GM23248 (cell line): Measurements from ENCODE around the gene POLR2J3. TPM values are rescaled to one million over a fixed set of nuclear protein-coding genes. Genes with fewer than 3 reads are reported as not detected.
"Not testable (repeated sequence)": the region's sequence is repeated elsewhere in the genome, so short reads cannot be mapped to it uniquely, and the experiment has no call there.

ENCODE experiments used
- DNase-seq: peaks from one replicate; pipeline ENCODE4 v3.0.0-alpha.2; 2015
- H2AFZ ChIP-seq: fragments of 200-600 bp; sonication (generic); 2 replicates; pipeline ENCODE4 v1.6.1; 2016; ENCODE audit warnings: antibody characterized with exemption
- H3F3A ChIP-seq: fragments of 200-600 bp; sonication (generic); 2 replicates; pipeline ENCODE4 v1.6.1; 2016; ENCODE audit warnings: mild to moderate bottlenecking, antibody characterized with exemption, mixed run types; ENCODE audit not compliant: insufficient read depth
- H3K27ac ChIP-seq: fragments of 200-600 bp; sonication (generic); 2 replicates; pipeline ENCODE4 v1.5.1; 2016; ENCODE audit warnings: mild to moderate bottlenecking
- H3K27me3 ChIP-seq: fragments of 200-600 bp; sonication (generic); replicated peaks from 2 replicates; pipeline ENCODE4 v1.6.1; 2016; ENCODE audit warnings: mild to moderate bottlenecking; ENCODE audit not compliant: insufficient read depth
- H3K36me3 ChIP-seq: fragments of 200-600 bp; sonication (generic); 2 replicates; pipeline ENCODE4 v1.6.1; 2016; ENCODE audit warnings: low read depth, mild to moderate bottlenecking
- H3K4me1 ChIP-seq: fragments of 200-600 bp; sonication (generic); 2 replicates; pipeline ENCODE4 v1.6.1; 2016; ENCODE audit warnings: mild to moderate bottlenecking; ENCODE audit not compliant: insufficient read depth
- H3K4me2 ChIP-seq: fragments of 200-600 bp; sonication (generic); one replicate; pipeline ENCODE4 v1.6.1; 2016; ENCODE audit warnings: mild to moderate bottlenecking; ENCODE audit not compliant: unreplicated experiment
- H3K4me3 ChIP-seq: fragments of 200-600 bp; sonication (generic); 2 replicates; pipeline ENCODE4 v1.5.1; 2016; ENCODE audit warnings: mild to moderate bottlenecking
- H3K79me2 ChIP-seq: fragments of 200-600 bp; sonication (generic); 2 replicates; pipeline ENCODE4 v1.6.1; 2016; ENCODE audit warnings: mild to moderate bottlenecking; ENCODE audit not compliant: insufficient read depth
- H3K9ac ChIP-seq: fragments of 200-600 bp; sonication (generic); 2 replicates; pipeline ENCODE4 v1.6.1; 2016; ENCODE audit warnings: mild to moderate bottlenecking
- H3K9me2 ChIP-seq: fragments of 200-600 bp; sonication (generic); 2 replicates; pipeline ENCODE4 v1.6.1; 2016; ENCODE audit warnings: mixed run types, mild to moderate bottlenecking, moderate library complexity; ENCODE audit not compliant: insufficient read depth
- H3K9me3 ChIP-seq: fragments of 200-600 bp; sonication (generic); one replicate; pipeline ENCODE4 v1.6.1; 2017; ENCODE audit warnings: low read depth
- H4K20me1 ChIP-seq: fragments of 200-600 bp; sonication (generic); 2 replicates; pipeline ENCODE4 v1.6.0; 2016; ENCODE audit not compliant: insufficient read depth
- WGBS, 2 experiments: methylation state at CpG; one replicate each; pipeline ENCODE4 v1.1.6; 2015 to 2017; ENCODE audit warnings: low lambda C conversion rate in 2 of 2, low coverage in 1 of 2; ENCODE audit errors: missing lambda C conversion rate in 2 of 2; 5-methylcytosine and 5-hydroxymethylcytosine counted together
- in situ Hi-C: fragments of 300-500 bp; cut with MboI; formaldehyde crosslinking; loops from 2 replicates; pipeline ENCODE4 v1.15.0; 2020
- polyA plus RNA-seq: library from polyadenylated mRNA; unstranded; fragments of >200 nt; fragmentation: Nextera tagmentation; extraction: Ambion mirVana; gene quantifications from 2 replicates; pipeline ENCODE4 v1.2.1, GENCODE V29; 2016
- total RNA-seq: library from RNA; depleted of rRNA; stranded (reverse); fragments of >200 nt; shearing (Covaris generic); gene quantifications from 2 replicates; pipeline ENCODE4 v1.2.3, GENCODE V29; 2014

Gene POLR2J3
- total and polyA plus RNA-seq, 2 experiments from 2014 or later, result 2.9 to 69.8 TPM

DNA sequence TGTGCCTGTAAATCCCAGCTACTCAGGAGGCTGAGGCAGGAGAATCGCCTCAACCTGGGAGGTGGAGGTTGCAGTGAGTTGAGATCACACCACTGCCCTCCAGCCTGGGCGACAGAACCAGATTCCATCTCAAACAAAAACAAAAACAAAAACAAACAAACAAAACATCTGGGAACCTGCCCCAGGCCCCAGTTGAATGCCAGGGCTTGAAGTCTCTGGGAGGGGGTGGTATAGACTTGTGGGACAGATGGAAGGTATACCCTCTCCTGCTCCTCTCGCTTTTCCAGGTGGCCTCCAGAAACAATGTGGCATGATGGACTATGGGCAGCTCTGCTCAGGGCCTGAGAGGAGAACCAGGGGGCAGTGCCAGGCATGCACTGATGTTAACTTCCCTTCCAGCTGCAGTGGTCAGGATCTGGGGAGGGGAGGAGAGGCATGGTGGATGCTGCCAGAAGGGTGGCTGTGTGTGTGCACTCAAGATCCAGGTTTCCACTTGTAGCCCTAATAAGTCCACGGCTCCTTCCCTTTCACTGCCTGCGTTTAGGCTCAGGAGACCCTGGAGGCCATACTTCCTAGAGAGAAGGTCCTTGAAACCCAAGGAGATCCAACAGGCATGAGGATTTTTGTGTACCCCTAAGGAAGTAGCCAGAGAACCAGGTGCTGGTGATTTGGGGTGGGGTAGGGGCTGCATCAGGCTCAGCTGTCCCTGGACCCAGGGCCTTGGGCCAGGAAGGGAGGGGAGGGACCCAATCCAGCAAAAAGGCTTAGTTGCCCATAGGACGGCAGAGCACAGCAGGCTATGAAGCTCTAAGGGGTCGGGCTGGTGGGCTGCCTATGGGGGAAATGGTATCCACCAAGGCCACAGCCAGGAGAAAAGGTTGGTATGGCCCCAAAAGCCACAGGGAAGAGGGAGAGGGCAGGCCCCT is 5.2 kb upstream of the POLR2J3 start:
- WGBS, 2 experiments, result 38 to 42% methylated on average over 6 to 7 of the region's 7 CpGs
- H3K27ac ChIP-seq, H3K9me2 ChIP-seq, H3K4me3 ChIP-seq, H3K9ac ChIP-seq, H3K4me1 ChIP-seq, H3K27me3 ChIP-seq, in situ Hi-C loops, H2AFZ ChIP-seq, H3K9me3 ChIP-seq, H3K79me2 ChIP-seq, H3K4me2 ChIP-seq, H3F3A ChIP-seq, H3K36me3 ChIP-seq, DNase-seq, H4K20me1 ChIP-seq: not testable (repeated sequence)

DNA sequence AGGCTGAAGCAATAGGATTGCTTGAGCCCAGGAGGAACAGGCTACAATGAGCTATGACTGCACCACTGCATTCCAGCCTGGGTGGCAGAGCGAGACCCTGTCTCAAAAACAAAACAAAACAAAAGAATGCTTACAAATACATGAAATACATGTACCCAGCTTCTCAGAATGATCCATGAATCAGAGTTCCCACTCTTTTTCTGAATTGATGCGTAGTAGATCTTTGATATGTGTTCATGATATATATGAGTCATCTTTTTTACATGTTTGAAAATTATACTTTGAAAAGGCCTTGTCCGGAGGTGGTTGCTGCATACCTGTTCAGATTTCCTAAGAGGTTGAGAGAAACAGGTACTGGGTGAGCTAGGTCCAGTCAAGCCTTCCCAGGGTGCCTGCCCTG is 4.0 kb upstream of the POLR2J3 start:
- H3K4me2 ChIP-seq, H3K9me3 ChIP-seq, H4K20me1 ChIP-seq, H3K9me2 ChIP-seq, in situ Hi-C loops, H3K27me3 ChIP-seq, H3K9ac ChIP-seq, H2AFZ ChIP-seq, H3K27ac ChIP-seq, H3F3A ChIP-seq, H3K4me3 ChIP-seq, H3K36me3 ChIP-seq, DNase-seq, H3K4me1 ChIP-seq, H3K79me2 ChIP-seq: not testable (repeated sequence)
- no CpG with 5 or more reads among the region's 3 CpGs for WGBS, 2 experiments

GRCh38 chr7:102574607-102575006 is 2.2 kb upstream of the POLR2J3 start:
- H3K27ac ChIP-seq, in situ Hi-C loops, H3K9me2 ChIP-seq, H3K27me3 ChIP-seq, H3K4me2 ChIP-seq, DNase-seq, H3K9ac ChIP-seq, H4K20me1 ChIP-seq, H3K4me1 ChIP-seq, H3K9me3 ChIP-seq, H3K79me2 ChIP-seq, H2AFZ ChIP-seq, H3F3A ChIP-seq, H3K36me3 ChIP-seq, H3K4me3 ChIP-seq: not testable (repeated sequence)
- no CpG with 5 or more reads among the region's 6 CpGs for WGBS, 2 experiments

- H3K79me2 ChIP-seq, DNase-seq, H2AFZ ChIP-seq, H4K20me1 ChIP-seq, H3K9me2 ChIP-seq, H3K36me3 ChIP-seq, H3F3A ChIP-seq, H3K9ac ChIP-seq, H3K4me1 ChIP-seq, H3K27me3 ChIP-seq, in situ Hi-C loops, H3K27ac ChIP-seq, H3K4me3 ChIP-seq, H3K9me3 ChIP-seq, H3K4me2 ChIP-seq: not testable (repeated sequence)
- WGBS, 2 experiments, result 100% methylated on average over 2 of the region's 11 CpGs; no CpG with 5 or more reads in 1 of the 2 experiments
Measured at GRCh38 chr7:102568620-102569019, 3.8 kb downstream of the POLR2J3 start.

DNA sequence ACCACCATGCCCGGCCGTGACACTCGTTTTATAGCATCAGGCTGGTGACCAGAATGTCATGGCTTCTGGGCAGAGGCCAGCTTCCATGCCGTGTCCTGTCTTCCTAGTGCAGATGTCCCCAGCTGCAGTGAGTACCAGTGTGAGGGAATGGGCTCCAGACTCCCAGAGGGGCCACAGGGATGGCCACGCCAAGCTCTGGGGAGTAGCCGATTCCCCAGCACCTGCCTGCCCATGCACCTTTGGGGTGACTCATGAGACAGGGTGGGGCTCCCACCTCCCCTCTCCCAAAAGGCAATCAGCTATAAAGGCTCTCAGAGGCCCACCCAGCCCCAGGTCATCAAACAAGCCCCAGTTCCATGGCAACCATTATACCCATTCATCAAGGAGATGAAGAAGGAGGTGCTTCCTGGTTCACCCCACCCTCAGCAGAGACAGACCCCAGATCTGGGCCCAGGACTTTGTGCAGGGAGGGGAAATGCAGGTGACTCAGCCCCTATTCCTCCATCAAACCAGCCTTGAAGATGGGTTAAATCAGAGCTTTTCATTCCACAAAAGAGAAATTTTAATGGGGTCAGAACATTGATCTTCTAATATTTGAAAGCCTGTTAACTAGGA is 21.5 kb downstream of the POLR2J3 start, which contains the start of gene SPDYE2:
SPDYE2 (plus strand) TSS at position 419 of the 615 bp plus-strand sequence. CDS start 2,030 bp downstream, outside the sequence.
- H3K4me1 ChIP-seq, H3K36me3 ChIP-seq, H3K9me2 ChIP-seq, H3K9ac ChIP-seq, H3K4me3 ChIP-seq, H3F3A ChIP-seq, H3K4me2 ChIP-seq, H4K20me1 ChIP-seq, H2AFZ ChIP-seq, H3K79me2 ChIP-seq, H3K9me3 ChIP-seq, H3K27ac ChIP-seq, H3K27me3 ChIP-seq, DNase-seq, in situ Hi-C loops: not testable (repeated sequence)
- WGBS, 2 experiments, result no CpG with 5 or more reads among the region's 6 CpGs

GRCh38 chr7:102546353-102546752 is 26.0 kb downstream of the POLR2J3 start:
- H2AFZ ChIP-seq, H3K27me3 ChIP-seq, DNase-seq, H3F3A ChIP-seq, H3K27ac ChIP-seq, H3K36me3 ChIP-seq, H3K9ac ChIP-seq, H3K4me3 ChIP-seq, in situ Hi-C loops, H3K9me2 ChIP-seq, H3K4me2 ChIP-seq, H3K79me2 ChIP-seq, H3K4me1 ChIP-seq, H4K20me1 ChIP-seq, H3K9me3 ChIP-seq: not testable (repeated sequence)
- no CpG with 5 or more reads among the region's 6 CpGs for whole genome bisulfite sequencing, 2 experiments

GRCh38 chr7:102545288-102545687 is 27.1 kb downstream of the POLR2J3 start:
- DNase-seq, H3K79me2 ChIP-seq, H3K36me3 ChIP-seq, H3K27ac ChIP-seq, H3K4me1 ChIP-seq, H2AFZ ChIP-seq, in situ Hi-C loops, H3K4me2 ChIP-seq, H4K20me1 ChIP-seq, H3K4me3 ChIP-seq, H3K9me3 ChIP-seq, H3K9me2 ChIP-seq, H3F3A ChIP-seq, H3K27me3 ChIP-seq, H3K9ac ChIP-seq: not testable (repeated sequence)
- 98 to 100% methylated on average over 7 to 8 of the region's 12 CpGs for WGBS, 2 experiments
